ENCODE measurements around the gene STARD5.

DNA sequence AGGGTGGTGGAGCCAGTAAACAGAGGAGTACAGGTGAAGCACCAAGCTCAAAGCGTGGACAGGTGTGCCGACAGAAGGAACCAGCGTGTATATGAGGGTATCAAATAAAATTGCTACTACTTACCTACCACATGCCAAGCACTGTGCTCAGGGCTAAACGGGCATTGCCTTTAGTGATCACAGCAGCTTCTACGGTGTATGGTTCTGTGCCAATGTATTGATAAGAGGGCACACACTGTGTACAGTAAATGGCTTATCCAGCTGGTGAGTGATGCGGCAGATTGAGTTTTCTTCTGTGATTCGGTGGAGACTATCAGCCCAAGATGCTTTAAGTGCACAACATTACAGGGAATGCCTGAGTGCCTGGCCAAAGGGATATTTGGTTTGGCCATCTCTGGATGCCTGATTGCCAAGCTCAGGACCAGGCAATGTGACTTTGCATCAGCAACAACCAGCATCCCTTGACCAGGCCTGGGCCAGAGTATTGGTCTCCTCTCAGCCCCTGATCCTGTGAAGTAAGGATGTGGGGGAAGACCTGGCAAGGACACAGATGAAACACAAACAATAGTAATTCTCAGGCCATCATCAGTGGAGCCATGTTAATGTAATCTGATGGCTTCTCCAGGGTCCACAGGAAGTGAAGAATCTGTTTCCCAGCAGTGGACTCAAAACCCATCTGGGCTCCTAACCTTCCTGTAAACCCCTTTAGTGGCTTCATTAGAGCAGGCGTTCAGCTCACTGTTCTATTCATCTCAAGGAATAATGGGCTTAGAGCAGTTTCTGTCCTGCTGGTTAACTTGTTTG, 14.1 kb downstream of the STARD5 start:
- TF ChIP-seq, protein P1, sequence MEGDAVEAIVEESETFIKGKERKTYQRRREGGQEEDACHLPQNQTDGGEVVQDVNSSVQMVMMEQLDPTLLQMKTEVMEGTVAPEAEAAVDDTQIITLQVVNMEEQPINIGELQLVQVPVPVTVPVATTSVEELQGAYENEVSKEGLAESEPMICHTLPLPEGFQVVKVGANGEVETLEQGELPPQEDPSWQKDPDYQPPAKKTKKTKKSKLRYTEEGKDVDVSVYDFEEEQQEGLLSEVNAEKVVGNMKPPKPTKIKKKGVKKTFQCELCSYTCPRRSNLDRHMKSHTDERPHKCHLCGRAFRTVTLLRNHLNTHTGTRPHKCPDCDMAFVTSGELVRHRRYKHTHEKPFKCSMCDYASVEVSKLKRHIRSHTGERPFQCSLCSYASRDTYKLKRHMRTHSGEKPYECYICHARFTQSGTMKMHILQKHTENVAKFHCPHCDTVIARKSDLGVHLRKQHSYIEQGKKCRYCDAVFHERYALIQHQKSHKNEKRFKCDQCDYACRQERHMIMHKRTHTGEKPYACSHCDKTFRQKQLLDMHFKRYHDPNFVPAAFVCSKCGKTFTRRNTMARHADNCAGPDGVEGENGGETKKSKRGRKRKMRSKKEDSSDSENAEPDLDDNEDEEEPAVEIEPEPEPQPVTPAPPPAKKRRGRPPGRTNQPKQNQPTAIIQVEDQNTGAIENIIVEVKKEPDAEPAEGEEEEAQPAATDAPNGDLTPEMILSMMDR (conservative IDR thresholded peaks at IDR 0.05; ENCODE audit: low read length) = no peak
- TF ChIP-seq EZH2phosphoT487 (IDR thresholded peaks at IDR 0.05; ENCODE audit: borderline replicate concordance) = no peak
